GM18526 (cell line): Measurements from ENCODE around the gene ATG10.

Source experiments
- POLR2A ChIP-seq: IDR thresholded peaks from 3 replicates; pipeline ENCODE4 v1.6.1; 2011; ENCODE audit not compliant: insufficient read length; ENCODE audit errors: extremely low read depth

ATG10 gene

DNA sequence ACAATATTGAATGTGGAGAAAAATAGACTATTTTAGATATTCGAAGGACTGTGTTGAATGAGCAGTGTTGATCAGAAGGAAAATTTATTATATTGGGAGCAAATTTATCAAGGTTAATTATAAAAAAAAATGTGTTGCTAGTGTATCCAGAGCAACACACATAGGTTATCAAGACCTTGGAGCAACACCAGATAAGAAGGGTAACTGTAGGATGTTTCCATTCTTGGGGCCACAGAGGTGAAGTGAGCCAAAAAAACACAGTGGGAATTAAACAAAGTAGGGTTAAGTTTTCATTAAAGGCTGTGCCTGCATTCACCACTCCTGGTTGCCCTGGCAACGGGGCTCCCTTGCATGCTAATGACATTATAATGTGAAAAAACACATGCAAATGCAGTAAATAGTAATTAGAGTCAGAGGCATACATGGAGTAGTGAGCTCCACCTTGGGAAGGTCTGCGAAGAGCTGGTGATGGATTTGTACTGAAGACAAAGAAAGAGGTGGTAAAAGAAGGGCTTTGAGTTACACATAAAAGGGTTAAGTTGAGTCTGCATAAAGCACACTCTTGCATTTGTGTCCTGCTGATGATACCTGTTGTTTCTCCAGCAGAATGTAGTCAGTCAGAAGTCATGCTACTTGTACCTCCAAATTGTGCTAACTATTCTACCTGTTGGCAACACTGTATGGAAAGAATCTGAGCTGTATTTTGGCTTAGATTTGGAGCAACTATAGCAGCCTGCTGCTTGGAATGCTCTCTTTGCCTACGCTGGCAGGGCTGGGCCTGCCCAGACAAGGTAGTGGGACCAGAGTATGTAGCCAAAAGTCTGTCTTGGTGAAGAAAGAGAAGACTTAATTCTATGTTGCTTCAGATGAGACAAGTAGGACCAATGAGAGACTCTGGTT lies 59.6 kb downstream of the ATG10 start:
- no peak for TF ChIP-seq POLR2A

DNA sequence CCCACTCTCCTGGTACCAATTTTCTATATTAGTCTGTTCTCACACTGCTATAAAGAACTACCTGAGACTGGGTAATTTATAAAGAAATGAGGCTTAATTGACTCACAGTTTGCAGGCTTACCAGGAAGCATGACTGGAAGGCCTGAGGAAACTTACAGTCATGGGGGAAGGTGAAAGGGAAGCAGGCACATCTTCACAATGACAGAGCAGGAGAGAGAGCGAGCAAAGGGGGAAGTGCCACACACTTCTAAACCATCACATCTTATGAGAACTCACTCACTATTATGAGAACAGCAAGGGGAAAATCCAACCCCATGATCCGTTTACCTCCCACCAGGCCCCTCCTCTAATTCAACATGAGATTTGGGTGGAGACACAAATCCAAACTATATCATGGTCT lies 72.2 kb downstream of the ATG10 start:
- TF ChIP-seq POLR2A: no peak

DNA sequence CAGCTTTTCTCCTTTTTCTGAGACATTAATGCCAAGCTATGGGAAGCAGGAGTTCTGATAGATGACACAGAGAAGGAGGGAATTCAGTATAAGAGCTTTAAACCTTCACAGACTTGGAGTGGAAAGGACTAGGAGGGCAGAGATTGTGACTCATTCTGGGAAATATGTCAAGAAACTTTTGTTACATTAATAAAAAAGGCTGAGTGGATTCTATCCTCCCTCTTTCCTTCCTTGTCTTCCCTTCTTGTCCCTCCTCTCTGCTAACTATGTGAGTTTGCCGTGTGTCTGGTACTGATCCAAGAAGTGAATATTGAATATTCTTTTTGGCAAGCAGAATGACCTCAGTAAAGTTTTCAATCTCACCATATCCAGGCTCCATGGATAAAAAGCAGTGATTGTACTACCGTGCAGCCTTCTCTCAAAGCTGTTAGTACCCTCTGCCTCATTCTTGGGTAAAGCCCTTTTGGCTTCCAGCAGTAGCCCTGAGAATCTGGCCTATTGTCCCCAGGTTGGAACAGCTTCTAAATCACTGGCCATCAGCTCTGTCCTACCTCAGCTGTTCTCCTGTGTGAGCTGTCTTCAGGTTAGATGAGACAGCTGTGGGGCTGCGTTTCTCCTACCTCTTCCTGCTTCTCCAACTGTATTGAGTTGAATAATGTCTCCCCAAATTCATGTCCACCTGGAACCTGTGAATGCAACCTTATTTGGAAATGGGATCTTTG lies 73.9 kb downstream of the ATG10 start:
- no peak for TF ChIP-seq POLR2A

DNA sequence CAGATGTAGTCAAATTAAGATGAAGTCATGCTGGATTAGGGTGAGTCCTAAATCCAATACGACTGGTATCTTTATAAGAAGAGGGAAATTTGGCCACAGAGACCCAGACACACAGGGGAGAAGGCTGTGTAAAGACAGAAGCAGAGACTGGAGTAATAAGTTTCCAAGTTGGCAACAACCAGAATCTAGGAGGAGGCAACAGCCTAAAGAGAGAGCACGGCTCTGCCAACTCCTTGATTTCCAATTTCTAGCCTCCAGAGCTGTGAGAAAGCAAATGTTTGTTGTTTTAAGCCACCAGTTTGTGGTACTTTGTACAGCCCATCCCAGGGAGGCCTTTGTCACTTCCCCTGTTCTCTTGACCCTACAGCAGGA lies 74.4 kb downstream of the ATG10 start:
- no peak for TF ChIP-seq POLR2A

DNA sequence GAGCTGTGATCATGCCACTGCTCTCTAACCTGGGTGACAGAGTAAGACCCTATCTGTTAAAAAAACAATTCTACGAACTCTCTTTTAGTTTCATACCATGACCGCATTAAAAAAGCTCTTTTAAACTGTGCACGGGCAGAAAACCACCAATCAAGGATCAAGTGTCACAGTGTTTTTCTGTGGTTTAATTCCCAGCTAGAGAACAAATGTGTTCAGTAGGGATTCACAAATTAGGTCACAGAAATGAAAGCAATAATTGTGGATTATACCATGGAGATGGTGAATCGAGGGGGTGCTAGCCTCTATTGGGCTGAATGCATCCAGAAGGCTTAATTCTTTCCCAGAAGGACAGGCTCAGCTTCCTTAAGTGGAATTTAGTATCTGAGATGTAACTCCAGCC lies 79.1 kb downstream of the ATG10 start:
- no peak for TF ChIP-seq POLR2A

DNA sequence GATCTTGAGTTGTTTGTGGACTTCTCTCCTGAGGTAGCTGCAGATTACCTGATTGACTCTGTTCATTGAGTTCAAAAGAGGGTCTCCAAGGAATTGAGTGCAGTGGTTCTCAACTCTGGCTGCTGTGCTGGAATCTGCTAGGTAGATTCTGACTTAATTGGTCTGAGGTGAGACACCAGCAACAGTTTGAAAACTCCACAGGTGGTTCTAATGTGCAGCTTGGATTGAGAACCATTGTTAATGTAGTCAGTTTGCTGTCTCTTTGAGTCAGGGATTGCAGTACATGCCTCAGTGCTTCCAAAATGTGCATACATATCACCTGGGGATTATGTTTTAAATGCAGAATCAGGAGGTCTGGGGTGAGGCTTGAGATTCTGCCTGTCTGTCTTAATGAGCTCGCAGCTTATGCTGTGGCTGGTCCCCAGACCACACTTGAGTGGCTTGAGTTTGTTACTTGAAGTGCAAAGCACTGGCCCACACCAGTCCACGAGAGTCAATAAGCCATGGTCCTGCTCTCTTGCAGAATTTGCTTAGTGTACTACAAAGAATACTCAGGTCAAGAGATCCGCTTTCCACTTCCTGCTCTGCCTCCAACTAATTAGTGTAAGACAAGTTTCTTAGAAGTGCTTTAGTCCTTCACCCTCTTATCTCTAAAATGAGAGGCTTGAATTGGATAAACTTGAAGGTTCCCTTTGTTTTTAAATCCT lies 82.3 kb downstream of the ATG10 start:
- no peak for TF ChIP-seq POLR2A

DNA sequence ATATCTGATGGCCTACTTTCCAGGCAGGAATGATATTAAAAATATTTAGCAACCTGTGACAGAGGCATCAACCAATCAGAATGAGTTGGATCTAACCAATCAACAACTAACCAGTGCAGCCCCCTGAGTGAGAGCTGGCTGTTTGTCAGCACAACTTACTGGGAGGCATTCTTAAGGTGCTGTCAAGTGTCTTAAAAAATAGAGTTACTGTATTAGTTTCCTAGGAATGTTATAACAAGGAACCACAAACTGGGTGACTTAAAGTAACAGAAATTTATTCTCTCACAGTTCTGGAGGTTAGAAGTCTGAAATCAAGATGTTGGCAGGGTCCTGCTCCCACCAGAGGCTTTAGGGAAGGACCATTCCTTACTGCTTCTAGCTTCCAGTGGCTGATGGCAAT lies 85.2 kb downstream of the ATG10 start:
- TF ChIP-seq POLR2A: no peak

DNA sequence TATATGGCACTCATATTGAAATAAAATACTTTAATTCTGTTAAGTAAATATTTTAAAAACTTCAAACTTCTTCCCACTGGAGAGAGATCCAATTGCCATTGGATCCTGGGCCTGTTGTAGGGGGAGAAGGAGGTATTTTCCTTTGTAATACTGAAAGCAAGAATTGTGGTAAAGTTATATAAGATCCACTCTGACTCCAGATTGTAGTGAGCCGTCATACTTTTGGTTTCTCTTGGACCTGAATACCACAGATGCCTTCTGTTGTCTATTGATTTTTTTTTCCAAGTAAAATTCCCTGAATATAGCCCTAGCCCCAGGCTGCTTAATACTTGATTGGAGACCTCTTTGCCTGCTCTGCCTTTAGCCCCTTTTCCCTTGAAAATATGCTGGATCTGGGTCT lies 86.9 kb downstream of the ATG10 start:
- no peak for TF ChIP-seq POLR2A

DNA sequence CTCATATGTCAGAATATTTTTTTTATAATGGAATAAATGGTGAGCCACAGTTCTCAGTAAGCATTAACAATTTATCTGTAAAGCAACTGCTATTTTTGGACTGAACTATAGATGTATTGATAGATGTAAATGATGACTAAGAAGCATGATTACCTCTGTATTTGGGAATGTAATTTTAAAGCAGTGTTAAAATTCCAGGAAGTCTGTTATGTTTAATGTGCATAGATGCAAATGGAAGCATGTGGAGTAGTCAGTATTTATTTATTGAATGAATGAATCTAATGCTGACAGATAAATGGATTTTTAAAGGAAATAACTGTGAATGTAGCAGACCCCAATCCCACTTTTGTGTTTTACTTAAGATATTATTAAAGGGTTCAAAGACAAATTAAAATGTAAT lies 95.0 kb downstream of the ATG10 start:
- no peak for TF ChIP-seq POLR2A

DNA sequence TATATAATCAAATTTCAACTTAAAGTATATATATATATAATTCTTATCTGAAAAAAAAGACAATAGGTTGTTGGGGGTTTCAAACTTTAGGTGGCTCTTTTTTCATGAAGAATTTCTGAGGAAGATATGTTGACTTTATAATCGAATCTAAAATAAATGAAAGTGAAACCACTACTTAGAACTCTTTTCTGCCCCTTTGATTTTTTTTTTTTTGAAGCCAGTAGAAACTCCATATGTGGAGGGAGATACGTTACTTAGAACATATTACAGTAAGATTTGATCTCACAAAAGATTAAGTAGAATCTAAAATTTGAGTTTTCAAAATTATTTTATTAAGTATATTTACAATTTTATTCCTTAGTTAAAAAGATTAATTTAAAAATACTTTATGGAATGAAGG lies 96.9 kb downstream of the ATG10 start:
- no peak for TF ChIP-seq POLR2A

DNA sequence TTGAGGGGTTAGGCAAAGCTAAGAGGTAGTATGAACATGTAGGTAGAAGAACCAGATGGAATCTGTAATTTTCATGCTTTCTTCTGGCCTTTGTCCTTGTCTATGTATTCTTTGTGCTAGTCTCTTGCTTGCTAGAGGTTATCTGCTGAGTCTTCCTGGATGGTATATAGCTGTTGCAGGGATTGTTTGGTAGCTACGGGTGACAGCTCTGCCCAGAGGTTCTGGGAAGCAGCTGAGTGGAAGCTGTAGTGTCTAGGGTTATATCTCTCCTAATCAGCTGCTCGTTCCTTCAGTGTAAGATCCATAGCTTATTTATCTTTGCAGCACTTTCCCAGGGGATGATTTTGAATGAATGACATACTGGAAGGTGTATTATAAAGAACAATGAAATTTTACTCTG lies 100.3 kb downstream of the ATG10 start:
- no peak for TF ChIP-seq POLR2A

DNA sequence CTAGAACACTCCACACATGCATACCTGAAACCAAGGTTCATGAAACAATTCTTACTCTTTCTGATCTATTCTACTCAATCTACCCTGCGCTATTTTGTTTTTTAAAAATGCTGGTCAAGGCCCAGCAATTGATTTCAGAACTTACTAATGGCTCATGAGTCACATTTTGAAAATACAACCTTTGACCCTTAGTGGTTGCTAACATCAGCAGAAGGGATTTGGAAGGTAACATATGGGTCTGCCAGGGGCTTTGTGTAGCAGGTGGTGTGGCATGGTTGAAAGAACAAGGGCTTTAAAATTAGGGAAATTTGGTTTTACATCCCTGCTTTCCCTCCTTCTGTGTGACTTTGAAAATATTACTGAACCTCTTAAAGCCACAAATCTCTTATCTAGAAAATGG lies 101.4 kb downstream of the ATG10 start:
- no peak for TF ChIP-seq POLR2A

DNA sequence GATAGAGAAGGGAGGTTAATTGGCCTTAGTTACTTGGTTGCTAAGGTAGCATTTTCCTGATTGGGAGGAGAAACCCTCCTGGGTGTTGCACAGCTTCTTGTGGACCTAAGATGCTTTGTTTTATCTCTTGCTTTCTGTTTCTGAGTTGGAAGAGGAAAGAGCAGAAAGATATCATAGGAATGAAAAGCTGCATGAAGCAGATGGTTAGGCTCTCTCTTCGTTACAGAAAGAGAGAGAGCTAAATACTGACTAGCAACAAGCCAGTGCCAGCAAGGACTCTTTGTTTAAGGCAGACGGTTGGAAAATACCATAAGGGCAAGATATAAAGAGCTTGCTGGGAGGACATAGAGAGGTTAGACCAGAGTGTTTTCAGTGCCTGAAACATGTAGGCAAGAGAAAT lies 103.1 kb downstream of the ATG10 start:
- TF ChIP-seq POLR2A: no peak

DNA sequence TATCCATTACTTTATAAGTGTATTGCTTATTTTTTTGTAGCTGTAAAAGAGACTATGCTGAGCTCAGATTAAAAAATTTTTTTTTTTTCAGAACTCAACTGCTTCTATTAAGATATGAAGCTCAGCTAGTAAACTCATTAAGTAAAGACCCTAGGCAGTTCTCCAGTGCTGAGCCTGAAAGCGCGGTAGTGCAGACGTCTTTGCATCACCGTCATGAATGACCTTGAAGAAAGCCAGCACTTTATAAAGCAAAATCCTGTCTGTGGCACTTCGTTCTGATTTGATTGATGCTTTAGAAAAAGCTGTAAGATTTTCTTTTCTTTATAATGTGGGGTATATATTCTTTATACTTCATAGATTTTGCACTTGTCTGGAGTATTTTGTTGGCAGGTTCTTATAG lies 105.7 kb downstream of the ATG10 start:
- TF ChIP-seq POLR2A: no peak

DNA sequence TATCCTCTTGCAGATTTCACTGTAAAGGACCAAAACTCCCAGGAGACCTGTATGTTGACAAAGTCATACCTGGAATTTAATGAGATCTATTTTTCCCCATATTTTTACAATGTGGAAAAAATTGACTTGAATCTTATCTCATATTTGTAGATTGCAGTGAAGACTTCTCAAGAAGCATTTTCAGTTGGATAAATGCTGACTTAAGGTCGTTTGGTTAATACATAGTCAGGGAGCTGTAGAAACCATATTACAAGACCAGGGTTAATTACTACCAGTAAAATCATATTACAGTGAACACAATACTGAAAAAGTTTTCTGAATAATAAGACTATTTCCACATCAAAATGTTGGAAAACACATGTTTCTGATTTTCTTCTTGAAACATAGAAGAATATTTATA lies 119.8 kb downstream of the ATG10 start:
- no peak for TF ChIP-seq POLR2A

DNA sequence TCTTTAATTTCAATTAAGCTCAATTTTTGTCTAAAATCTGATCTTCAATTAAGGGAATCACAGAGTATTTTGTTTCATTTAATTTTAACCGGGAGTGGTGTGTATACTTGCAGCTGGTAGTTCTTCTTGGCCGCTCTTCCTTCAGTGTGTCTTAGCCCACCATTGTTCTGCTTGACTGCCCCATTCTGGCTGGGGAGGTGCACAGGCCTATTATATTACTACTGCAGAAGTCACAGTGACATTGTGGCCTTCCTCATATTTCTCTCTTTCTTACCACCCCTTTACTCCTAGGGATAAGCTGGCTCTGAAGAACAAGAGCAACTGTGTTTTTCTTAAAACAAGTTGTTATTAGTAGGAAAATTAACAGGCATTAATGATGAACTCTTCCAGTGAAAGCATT lies 123.7 kb downstream of the ATG10 start:
- TF ChIP-seq POLR2A: no peak
